ENCODE data around the gene FGF7. TPM values are rescaled to one million over a fixed set of nuclear protein-coding genes. Genes with fewer than 3 reads are reported as not detected.
"Not testable (repeated sequence)": the region's sequence is repeated elsewhere in the genome, so short reads cannot be mapped to it uniquely, and the experiment has no call there.

FGF7 gene
- total and polyA plus RNA-seq, 12 donors: 0.48 to 14.2 (median 5.2) TPM

DNA sequence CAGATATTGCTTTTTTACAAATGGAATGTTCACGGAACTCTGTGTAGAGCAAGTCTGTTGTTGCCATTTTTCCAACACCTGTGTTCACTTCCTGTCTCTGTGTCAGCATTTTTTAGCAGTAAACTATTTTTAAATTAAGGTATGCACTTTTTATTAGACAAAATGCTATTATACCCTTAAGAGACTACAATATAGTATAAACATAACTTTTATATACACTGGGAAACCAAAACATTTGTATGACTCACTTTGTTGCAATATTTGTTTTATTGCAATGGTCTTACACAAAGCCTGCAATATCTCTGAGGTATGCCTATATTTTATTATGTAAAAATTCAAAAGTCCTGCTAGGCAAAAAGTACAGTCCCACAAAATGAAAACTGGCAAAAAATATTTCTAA, 39.8 kb upstream of the FGF7 start:
- no peak overlapping the region for H3K4me3 ChIP-seq
- TF ChIP-seq POLR2A (IDR thresholded peaks at IDR 0.05): no peak
- TF ChIP-seq, protein P1, sequence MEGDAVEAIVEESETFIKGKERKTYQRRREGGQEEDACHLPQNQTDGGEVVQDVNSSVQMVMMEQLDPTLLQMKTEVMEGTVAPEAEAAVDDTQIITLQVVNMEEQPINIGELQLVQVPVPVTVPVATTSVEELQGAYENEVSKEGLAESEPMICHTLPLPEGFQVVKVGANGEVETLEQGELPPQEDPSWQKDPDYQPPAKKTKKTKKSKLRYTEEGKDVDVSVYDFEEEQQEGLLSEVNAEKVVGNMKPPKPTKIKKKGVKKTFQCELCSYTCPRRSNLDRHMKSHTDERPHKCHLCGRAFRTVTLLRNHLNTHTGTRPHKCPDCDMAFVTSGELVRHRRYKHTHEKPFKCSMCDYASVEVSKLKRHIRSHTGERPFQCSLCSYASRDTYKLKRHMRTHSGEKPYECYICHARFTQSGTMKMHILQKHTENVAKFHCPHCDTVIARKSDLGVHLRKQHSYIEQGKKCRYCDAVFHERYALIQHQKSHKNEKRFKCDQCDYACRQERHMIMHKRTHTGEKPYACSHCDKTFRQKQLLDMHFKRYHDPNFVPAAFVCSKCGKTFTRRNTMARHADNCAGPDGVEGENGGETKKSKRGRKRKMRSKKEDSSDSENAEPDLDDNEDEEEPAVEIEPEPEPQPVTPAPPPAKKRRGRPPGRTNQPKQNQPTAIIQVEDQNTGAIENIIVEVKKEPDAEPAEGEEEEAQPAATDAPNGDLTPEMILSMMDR (IDR thresholded peaks at IDR 0.05): no peak
- intact Hi-C loops (cut with DNase I): no loop called here
- H3K27ac ChIP-seq: no peak overlapping the region
- H3K9me3 ChIP-seq (replicated peaks in 1 of 3): no peaks in the 10 kb centered on the region
- H3K36me3 ChIP-seq (replicated peaks in 1 of 2): no peaks in the 10 kb centered on the region
- H3K27me3 ChIP-seq: no peaks in the 10 kb centered on the region
- WGBS, 4 donors: 67 to 85% (median 78%) methylated on average over 1 of the region's 1 CpG
- no peaks in the 10 kb centered on the region for H3K4me1 ChIP-seq (replicated peaks in 1 of 2)
- DNase-seq: no peak

DNA sequence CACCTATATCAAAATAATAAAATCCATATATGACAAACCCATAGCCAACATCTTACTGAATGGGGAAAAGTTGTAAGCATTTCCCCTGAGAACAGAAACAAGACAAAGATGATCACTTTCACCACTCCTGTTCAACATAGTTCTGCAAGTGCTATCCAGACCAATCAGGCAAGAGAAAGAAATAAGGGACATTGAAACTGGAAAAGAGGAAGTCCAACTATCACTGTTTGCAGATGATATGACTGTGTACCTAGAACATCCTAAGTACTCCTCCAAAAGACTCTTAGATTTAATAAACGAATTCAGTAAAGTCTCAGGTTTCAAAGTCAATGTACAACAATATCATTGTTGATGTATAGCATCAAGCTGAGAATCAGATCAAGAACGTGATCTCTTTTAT, 35.6 kb upstream of the FGF7 start:
- intact Hi-C loops (cut with DNase I): no loop called here
- H3K9me3 ChIP-seq (replicated peaks in 1 of 3): no peaks in the 10 kb centered on the region
- TF ChIP-seq, protein P1 (IDR thresholded peaks at IDR 0.05): no peak
- TF ChIP-seq POLR2A (IDR thresholded peaks at IDR 0.05): no peak
- H3K4me1 ChIP-seq (replicated peaks in 1 of 2): no peaks in the 10 kb centered on the region
- no peak for DNase-seq
- no peak overlapping the region for H3K27ac ChIP-seq
- 60 to 78% (median 71%) methylated on average over 2 of the region's 2 CpGs for WGBS, 4 donors
- no peaks in the 10 kb centered on the region for H3K27me3 ChIP-seq
- no peaks in the 10 kb centered on the region for H3K36me3 ChIP-seq (replicated peaks in 1 of 2)
- H3K4me3 ChIP-seq: no peak overlapping the region

DNA sequence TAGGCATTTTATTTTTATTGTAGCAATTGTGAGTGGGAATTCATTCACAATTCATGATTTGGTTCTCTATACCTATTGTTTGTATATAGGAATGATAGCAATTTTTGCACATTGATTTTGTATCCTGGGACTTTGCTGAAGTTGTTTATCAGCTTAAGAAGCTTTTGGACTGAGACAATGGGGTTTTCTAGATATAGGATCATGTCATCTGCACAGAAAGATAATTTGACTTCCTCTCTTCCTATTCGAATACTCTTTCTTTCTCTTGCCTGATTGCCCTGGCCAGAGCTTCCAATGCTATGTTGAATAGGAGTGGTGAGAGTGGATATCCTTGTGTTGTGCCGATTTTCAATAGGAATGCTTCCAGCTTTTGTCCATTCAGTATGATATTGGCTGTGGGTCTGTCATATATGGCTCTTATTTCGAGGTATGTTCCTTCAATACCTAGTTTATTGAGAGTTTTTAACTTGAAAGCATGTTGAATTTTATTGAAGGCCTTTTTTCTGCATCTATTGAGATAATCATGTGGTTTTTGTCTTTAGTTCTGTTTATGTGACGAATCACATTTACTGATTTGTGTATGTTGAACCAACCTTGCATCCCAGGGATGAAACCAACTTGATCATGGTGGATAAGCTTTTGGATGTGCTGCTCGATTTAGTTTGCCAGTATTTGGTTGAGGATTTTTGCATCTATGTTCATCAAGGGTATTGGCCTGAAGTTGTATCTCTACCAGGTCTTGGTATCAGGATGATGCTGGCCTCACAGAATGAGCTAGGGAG, 20.3 kb upstream of the FGF7 start:
- H3K27ac ChIP-seq; intact Hi-C loops (cut with DNase I); H3K9me3 ChIP-seq (replicated peaks in 1 of 3); H3K36me3 ChIP-seq (replicated peaks in 1 of 2); H3K4me1 ChIP-seq (replicated peaks in 1 of 2); H3K4me3 ChIP-seq; DNase-seq; H3K27me3 ChIP-seq: not testable (repeated sequence)
- 75 to 81% (median 78%) methylated on average over 5 of the region's 5 CpGs for WGBS, 4 donors

- intact Hi-C loops (cut with DNase I): no loop called here
- WGBS, 4 donors: 84 to 92% (median 89%) methylated on average over 8 to 17 of the region's 17 CpGs
- H3K4me3 ChIP-seq: no peak overlapping the region
- no peaks in the 10 kb centered on the region for H3K36me3 ChIP-seq (replicated peaks in 1 of 2)
- DNase-seq: no peak
- no peaks in the 10 kb centered on the region for H3K4me1 ChIP-seq (replicated peaks in 1 of 2)
- H3K9me3 ChIP-seq (replicated peaks in 1 of 3): no peaks in the 10 kb centered on the region
- no peak for TF ChIP-seq POLR2A (IDR thresholded peaks at IDR 0.05)
- TF ChIP-seq, protein P1 (IDR thresholded peaks at IDR 0.05): no peak
- no peaks in the 10 kb centered on the region for H3K27me3 ChIP-seq
- H3K27ac ChIP-seq: no peak overlapping the region
Measured at GRCh38 chr15:49406352-49407118, 16.5 kb upstream of the FGF7 start.

All from adrenal gland (tissue), 12 donors.